Endothelial cell of umbilical vein (primary cell): Measurements from ENCODE around the gene DENND4B. TPM values are rescaled to one million over a fixed set of nuclear protein-coding genes. Genes with fewer than 3 reads are reported as not detected.

Experiments
- BruUV-seq: library from RNA; stranded (reverse); fragments of 400-500 nt; replicated peaks from 2 replicates; lab custom pipeline; 2021; lab: Mats Ljungman, UMichigan
- CTCF ChIA-PET: fragments of 300-600, 350-600 bp; sonication (Branson Sonifier 250); formaldehyde crosslinking; loops from one replicate; lab custom pipeline; 2021; ENCODE audit warnings: antibody characterized with exemption, inconsistent platforms; lab: Charles Lee
- POLR2A ChIA-PET: fragments of 300-600, 350-600 bp; sonication (Branson Sonifier 250); formaldehyde crosslinking; loops from one replicate; lab custom pipeline; 2021; ENCODE audit warnings: antibody characterized with exemption, inconsistent platforms; lab: Charles Lee
- DNase-seq: peaks from one replicate; pipeline ENCODE4 v3.0.0-alpha.2; 2011; ENCODE audit warnings: low read depth, low spot score
- FAIRE-seq: peaks from 2 replicates; lab custom pipeline; 2011; peaks lifted over from hg19 to GRCh38; lab: Jason Lieb, UNC
- H2AFZ ChIP-seq: 2 replicates; pipeline ENCODE4 v1.6.0; 2012; ENCODE audit warnings: low read depth, low read length, control low read depth, inconsistent platforms
- H3K27ac ChIP-seq: 2 replicates; pipeline ENCODE4 v1.5.1; 2011; ENCODE audit warnings: low read depth, mild to moderate bottlenecking, control low read depth, low read length, moderate library complexity; ENCODE audit not compliant: insufficient read depth
- H3K27me3 ChIP-seq, 2 experiments: 2 replicates each; pipeline versions ENCODE4 v1.6.0 to v1.6.1; 2011; ENCODE audit warnings: low read length in 2 of 2, mixed read lengths in 1 of 2; ENCODE audit not compliant: control insufficient read depth in 2 of 2, insufficient read depth in 2 of 2
- H3K36me3 ChIP-seq, 2 experiments: 2 replicates in 1 of 2; 3 replicates in 1 of 2; pipeline ENCODE4 v1.5.1; 2011; ENCODE audit warnings: low read length in 2 of 2, mild to moderate bottlenecking in 1 of 2, moderate library complexity in 1 of 2; ENCODE audit not compliant: control insufficient read depth in 2 of 2, insufficient read depth in 2 of 2; ENCODE audit errors: extremely low read depth in 1 of 2
- H3K4me1 ChIP-seq: 3 replicates; pipeline ENCODE4 v1.5.1; 2011; ENCODE audit warnings: mild to moderate bottlenecking, low read length; ENCODE audit not compliant: control insufficient read depth, insufficient read depth; ENCODE audit errors: extremely low read depth
- H3K4me2 ChIP-seq: 2 replicates; pipeline ENCODE4 v1.6.1; 2011; ENCODE audit warnings: low read length, control low read depth, mixed read lengths; ENCODE audit not compliant: insufficient read depth
- H3K4me3 ChIP-seq, 3 experiments: fragments of 200-600 bp in 1 of 3; sonication (generic), shearing (Covaris generic) in 1 of 3; replicated peaks in 1 of 3; 2 replicates each; pipeline ENCODE4 v1.5.1; 2011 to 2016; ENCODE audit warnings: control low read depth in 3 of 3, low read length in 3 of 3, mild to moderate bottlenecking in 2 of 3, inconsistent platforms in 1 of 3, low read depth in 1 of 3, moderate library complexity in 1 of 3; ENCODE audit not compliant: insufficient read depth in 1 of 3
- H3K79me2 ChIP-seq: 2 replicates; pipeline ENCODE4 v1.6.0; 2012; ENCODE audit warnings: low read length, inconsistent platforms; ENCODE audit not compliant: control insufficient read depth, insufficient read depth
- H3K9ac ChIP-seq: replicated peaks from 2 replicates; pipeline ENCODE3; 2011; ENCODE audit warnings: low read length, control low read depth; ENCODE audit not compliant: insufficient read depth; ENCODE audit errors: extremely low read depth
- H3K9me1 ChIP-seq: replicated peaks from 3 replicates; pipeline ENCODE4 v1.6.0; 2011; ENCODE audit warnings: mild to moderate bottlenecking, low read length; ENCODE audit not compliant: control insufficient read depth, insufficient read depth; ENCODE audit errors: extremely low read depth
- H3K9me3 ChIP-seq: replicated peaks from 2 replicates; pipeline ENCODE4 v1.5.1; 2012; ENCODE audit warnings: low read length, inconsistent platforms; ENCODE audit not compliant: control insufficient read depth, insufficient read depth
- H4K20me1 ChIP-seq: replicated peaks from 2 replicates; pipeline ENCODE3; 2011; ENCODE audit warnings: mild to moderate bottlenecking, low read length; ENCODE audit not compliant: control insufficient read depth, insufficient read depth; ENCODE audit errors: extremely low read depth
- CTCF ChIP-seq, 2 donors: IDR thresholded peaks; 1 replicate in 1 of 2; 2 replicates in 1 of 2; pipeline ENCODE4 v1.5.1; 2011; ENCODE audit warnings: low read length in 2 of 2, mild to moderate bottlenecking in 2 of 2, moderate library complexity in 2 of 2, control low read depth in 1 of 2, inconsistent platforms in 1 of 2, low read depth in 1 of 2; ENCODE audit not compliant: insufficient read depth in 1 of 2; ENCODE audit errors: extremely low read depth in 1 of 2
- EZH2 ChIP-seq: IDR thresholded peaks from 2 replicates; pipeline ENCODE4 v1.6.1; 2012; ENCODE audit warnings: borderline replicate concordance, low read depth, mild to moderate bottlenecking, moderate library complexity, low read length, inconsistent platforms; ENCODE audit not compliant: severe bottlenecking
- FOS ChIP-seq: IDR thresholded peaks from 2 replicates; pipeline ENCODE4 v1.6.1; 2011; ENCODE audit warnings: mild to moderate bottlenecking, low read length, moderate library complexity, borderline replicate concordance; ENCODE audit not compliant: insufficient read depth
- GATA2 ChIP-seq: IDR thresholded peaks from 2 replicates; pipeline ENCODE4 v1.7.0; 2011; ENCODE audit warnings: low read depth, mild to moderate bottlenecking, moderate library complexity, mixed read lengths, low read length; ENCODE audit not compliant: insufficient read length, insufficient read depth
- JUN ChIP-seq: IDR thresholded peaks from 2 replicates; pipeline ENCODE4 v1.6.1; 2011; ENCODE audit warnings: borderline replicate concordance, low read depth; ENCODE audit not compliant: insufficient read length, insufficient read depth
- MAX ChIP-seq: IDR thresholded peaks from 2 replicates; pipeline ENCODE4 v1.6.1; 2011; ENCODE audit not compliant: insufficient read depth, insufficient read length
- MYC ChIP-seq: IDR thresholded peaks from one replicate; pipeline ENCODE4 v1.6.1; 2011; ENCODE audit warnings: mild to moderate bottlenecking, low read depth, low read length
- POLR2A ChIP-seq: IDR thresholded peaks from 2 replicates; pipeline ENCODE4 v1.6.1; 2012; ENCODE audit warnings: low read depth, mild to moderate bottlenecking, control low read depth, low read length
- POLR2AphosphoS5 ChIP-seq: IDR thresholded peaks from 2 replicates; pipeline ENCODE4 v1.6.1; 2012; ENCODE audit warnings: low read depth, mild to moderate bottlenecking, control low read depth, low read length, moderate library complexity; ENCODE audit not compliant: insufficient read depth
- dilution Hi-C: fragments of 300-500 bp; cut with MboI; formaldehyde crosslinking; loops from one replicate; pipeline ENCODE4 v1.15.0; 2019; ENCODE audit warnings: low sequenced_read_pairs; ENCODE audit not compliant: extremely low pct_ligation_motif_present
- intact Hi-C: fragments of 100-400 bp; cut with micrococcal nuclease; formaldehyde crosslinking; loops from one replicate; pipeline ENCODE4 v1.10.0; 2022
- polyA plus RNA-seq, 4 experiments: library from polyadenylated mRNA; depleted of rRNA in 3 of 4; stranded (reverse) in 3 of 4; unstranded in 1 of 4; fragments of >200 nt; gene quantifications; 2 replicates each; pipeline versions ENCODE4 v1.2.1 to v1.2.3, GENCODE V29; 2011 to 2012; ENCODE audit warnings: missing spikeins in 1 of 4
- total RNA-seq: library from RNA; stranded (reverse); gene quantifications from 2 replicates; pipeline ENCODE4 v1.2.3, GENCODE V29; 2021

Gene DENND4B
- total and polyA plus RNA-seq, 2 donors (not counting 3 experiments of a cell fraction or from before 2014, with no cell fraction given): 35.6 to 57.8 TPM

GRCh38 chr1:153956997-153957715 is 10.6 kb upstream of the DENND4B start:
- POLR2A ChIA-PET: interaction anchor here (1.2 kb wide), 1 partner anchor 76 kb away, joined by 3 read pairs; no protein-coding TSS in a partner anchor
- H3K79me2 ChIP-seq: peaks cover 40% of the 10 kb centered on the region
- TSS peak; percentile 1 for BruUV-seq
- no peaks in the 10 kb centered on the region for H3K27me3 ChIP-seq
- no peaks in the 10 kb centered on the region for H3K9me3 ChIP-seq
- DNase-seq: no peak
- intact Hi-C loops: no loop called here
- dilution Hi-C loops: no loop called here
- peak overlapping the region; percentile 72 for H3K9ac ChIP-seq
- no peak for FAIRE-seq
- no peaks in the 10 kb centered on the region for H3K9me1 ChIP-seq
- peaks cover 2 to 22% of the 10 kb centered on the region in 2 experiments for H3K36me3 ChIP-seq
- no peaks in the 10 kb centered on the region for H4K20me1 ChIP-seq
- H2AFZ ChIP-seq: no peak overlapping the region
- H3K4me1 ChIP-seq: peaks cover 25% of the 10 kb centered on the region
- H3K4me2 ChIP-seq: peak overlapping the region; percentile 72
- CTCF ChIA-PET: interaction anchor here (4.2 kb wide), 1 partner anchor 11 kb away, joined by 25 read pairs; the partner anchor contains the start of gene DENND4B
- TF ChIP-seq EZH2 (no peak), MYC (no peak), CTCF (IDR thresholded peaks at IDR 0.05; ENCODE audit: extremely low read depth in 1 of 2, insufficient read depth in 1 of 2, low read depth in 1 of 2, low read length in 2 of 2) (no peak), POLR2AphosphoS5 (no peak), JUN (no peak), GATA2 (no peak), MAX (no peak), FOS (no peak), POLR2A (no peak)
- H3K27ac ChIP-seq: no peak overlapping the region
- H3K4me3 ChIP-seq: peak overlapping the region; percentile 47 to 80 (median 75)
